SH-SY5Y (cell line): Measurements from ENCODE around the gene FOSL1.

ENCODE experiments used
- GATA2 ChIP-seq: IDR thresholded peaks from 2 replicates; pipeline ENCODE4 v1.6.1; 2011; ENCODE audit warnings: mild to moderate bottlenecking, low read depth, low read length
- GATA3 ChIP-seq: IDR thresholded peaks from 2 replicates; pipeline ENCODE4 v1.6.1; 2011; ENCODE audit warnings: low read depth, mild to moderate bottlenecking, low read length, moderate library complexity

GRCh38 chr11:65880844-65881421 is 19.3 kb downstream of the FOSL1 start:
- no peak for TF ChIP-seq GATA2
- no peak for TF ChIP-seq GATA3
